NCI-H774 (cell line): Measurements from ENCODE around the gene HOXB1.

ENCODE experiments used
- DNase-seq: peaks from one replicate; lab custom pipeline; 2025; lab: John Stamatoyannopoulos, UW

The HOXB1 gene

DNA sequence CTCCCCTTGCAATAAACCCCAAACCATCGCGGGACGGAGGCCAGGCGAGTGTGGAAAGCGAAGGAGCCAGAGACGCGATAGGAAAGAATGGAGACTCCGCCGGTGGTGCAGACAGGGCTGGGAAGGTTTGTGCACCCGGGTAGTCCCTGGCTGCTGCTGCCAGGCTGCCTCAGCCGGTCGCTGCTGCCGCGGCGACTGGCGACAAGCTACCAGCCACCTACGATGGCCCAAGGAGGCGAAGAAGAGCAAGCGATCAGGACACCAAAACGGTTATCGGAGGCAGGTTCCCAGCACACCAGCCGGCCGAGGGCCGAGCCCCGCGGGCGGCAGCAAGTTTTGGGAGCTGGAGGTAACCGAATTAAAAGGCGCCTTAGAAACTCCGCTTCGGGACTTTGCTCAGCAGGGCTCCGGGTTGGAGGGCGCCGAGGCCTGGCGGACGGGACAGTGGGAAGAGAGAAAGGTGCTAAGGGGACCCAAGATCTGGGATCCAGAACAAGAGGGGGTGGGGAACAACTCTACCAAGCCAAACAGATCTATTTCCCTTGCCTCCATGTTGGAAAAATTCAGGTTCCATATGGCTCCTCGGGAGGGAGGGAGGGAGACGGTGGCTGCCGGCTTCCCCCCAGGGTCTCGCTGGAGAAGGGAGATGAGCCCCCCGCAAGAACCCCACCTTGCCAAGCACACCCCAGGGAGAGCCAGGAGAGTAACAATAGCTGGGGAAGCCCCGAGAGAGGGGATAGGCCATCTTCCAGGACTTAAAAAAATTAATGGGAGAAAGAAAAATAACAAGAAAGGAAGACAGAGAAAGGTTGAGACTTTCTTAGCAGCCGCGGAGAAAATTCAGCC, 23.8 kb upstream of the HOXB1 start:
- DNase-seq: no peak

DNA sequence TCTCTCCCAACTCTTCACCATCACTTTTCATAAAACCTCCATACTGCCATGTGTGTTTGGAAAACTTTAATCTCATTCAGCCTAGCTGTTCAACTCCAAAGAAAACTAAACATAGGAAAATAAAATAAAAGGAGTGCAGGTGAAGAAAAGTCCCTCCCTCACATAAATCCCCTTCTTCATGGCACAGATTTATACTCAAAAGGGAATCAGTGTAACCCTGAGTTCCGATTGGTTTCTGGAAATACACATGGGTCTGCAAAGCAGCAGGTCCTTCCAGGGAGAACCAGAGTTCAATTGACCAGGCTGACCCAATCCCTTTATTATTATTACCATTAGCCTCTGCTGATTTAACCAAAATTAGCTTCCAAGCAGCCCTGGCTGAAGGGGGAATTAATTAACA, 23.0 kb upstream of the HOXB1 start:
- DNase-seq: no peak

GRCh38 chr17:48553190-48553547, 22.4 kb upstream of the HOXB1 start:
- DNase-seq: no peak

DNA sequence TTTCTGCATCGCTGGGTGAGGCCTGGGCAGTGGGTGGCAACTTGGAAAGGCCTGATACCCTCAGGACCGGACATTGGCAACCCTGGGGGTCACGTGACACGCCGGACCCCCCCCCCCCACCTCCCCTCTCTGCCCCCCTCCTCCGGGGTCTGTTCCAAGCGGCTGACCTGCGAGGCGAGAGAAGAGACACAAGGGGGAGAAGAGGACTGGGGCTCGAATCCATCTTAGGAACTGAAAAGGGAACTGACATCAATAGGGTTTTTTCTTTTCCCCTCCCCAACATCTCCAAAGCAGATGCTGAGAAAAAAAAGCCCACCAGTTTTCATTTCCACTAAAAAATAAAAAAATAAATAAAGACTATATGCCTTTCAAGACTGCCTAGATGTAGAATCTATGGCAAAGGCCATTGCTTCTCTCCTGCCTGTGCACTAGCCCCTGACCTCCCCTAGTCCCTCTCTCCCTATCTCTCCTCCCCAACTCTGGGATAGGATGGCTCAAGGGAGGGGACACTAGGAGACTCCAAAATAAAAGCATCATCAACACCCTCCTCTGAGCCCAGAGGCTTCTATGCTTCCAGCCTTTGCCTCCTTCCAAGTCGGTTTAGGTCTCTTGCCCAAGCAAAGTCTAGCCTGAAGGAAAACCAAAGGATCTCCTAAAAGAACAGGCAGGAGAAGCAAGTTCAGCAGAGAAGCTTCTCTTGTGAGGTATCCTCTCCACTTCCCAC, 21.8 kb upstream of the HOXB1 start:
- DNase-seq: peak; percentile 81

GRCh38 chr17:48551596-48552465, 21.0 kb upstream of the HOXB1 start:
- no peak for DNase-seq

GRCh38 chr17:48551214-48551555, 20.4 kb upstream of the HOXB1 start:
- peak; percentile 63 for DNase-seq

GRCh38 chr17:48550502-48551213, 19.8 kb upstream of the HOXB1 start:
- DNase-seq: peak; percentile 74

- DNase-seq: no peak
Observed at GRCh38 chr17:48549914-48550501, 19.2 kb upstream of the HOXB1 start.

DNA sequence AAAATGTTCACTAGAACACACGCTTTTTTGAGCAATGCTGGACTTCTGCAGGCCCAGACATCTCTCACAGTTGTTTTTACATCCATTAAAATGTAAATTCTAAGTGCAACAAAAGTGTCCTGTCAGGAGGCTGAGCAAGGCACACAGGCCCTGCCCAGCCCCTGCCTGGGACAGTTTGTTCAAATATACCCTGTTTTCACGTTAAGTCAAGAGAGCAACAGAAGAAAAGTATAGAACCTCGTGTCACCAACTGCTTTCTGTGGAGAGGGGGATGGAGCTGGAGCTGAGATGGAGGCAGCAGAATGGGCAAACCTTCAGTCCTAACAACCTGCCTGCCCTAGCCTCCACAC, 18.4 kb upstream of the HOXB1 start:
- DNase-seq: no peak

DNA sequence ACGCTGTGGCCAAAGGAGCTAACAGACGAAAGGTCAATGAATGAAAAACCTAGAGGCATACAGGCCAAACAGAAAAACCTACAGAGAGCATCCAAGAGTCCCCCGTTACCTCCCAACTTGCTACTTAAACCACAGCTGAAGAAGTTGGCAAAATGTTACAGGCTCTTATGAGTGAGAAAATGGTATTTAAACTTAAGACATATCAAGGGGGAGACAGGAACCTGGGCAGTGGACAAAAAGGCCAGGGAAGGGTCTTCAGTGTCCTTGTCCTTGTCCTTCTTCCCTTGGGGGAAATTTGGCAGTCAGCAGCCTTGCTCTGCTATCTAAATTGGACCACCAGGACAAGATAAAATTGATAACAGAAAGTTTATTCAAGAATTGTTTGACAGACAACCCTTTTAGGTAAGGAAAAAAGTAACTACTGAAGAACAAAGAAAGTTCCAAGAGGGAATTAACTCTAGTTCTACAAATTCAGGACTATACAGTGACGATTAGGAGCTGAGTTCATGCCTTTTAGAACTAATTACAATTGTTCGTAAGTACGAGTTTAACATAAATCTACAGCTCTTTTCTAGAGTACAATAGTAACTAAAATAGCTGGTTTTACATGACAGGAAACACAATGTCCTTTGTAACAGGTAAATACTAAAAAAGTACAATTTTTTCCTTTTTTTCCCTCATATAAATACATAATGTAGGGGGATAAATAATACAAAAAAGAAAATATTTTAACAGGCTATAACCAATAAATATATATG, 17.9 kb upstream of the HOXB1 start:
- no peak for DNase-seq

- peak; percentile 80 for DNase-seq
Observed at GRCh38 chr17:48547808-48548522, 17.2 kb upstream of the HOXB1 start.

- no peak for DNase-seq
Observed at GRCh38 chr17:48546924-48547807, 16.4 kb upstream of the HOXB1 start.

DNA sequence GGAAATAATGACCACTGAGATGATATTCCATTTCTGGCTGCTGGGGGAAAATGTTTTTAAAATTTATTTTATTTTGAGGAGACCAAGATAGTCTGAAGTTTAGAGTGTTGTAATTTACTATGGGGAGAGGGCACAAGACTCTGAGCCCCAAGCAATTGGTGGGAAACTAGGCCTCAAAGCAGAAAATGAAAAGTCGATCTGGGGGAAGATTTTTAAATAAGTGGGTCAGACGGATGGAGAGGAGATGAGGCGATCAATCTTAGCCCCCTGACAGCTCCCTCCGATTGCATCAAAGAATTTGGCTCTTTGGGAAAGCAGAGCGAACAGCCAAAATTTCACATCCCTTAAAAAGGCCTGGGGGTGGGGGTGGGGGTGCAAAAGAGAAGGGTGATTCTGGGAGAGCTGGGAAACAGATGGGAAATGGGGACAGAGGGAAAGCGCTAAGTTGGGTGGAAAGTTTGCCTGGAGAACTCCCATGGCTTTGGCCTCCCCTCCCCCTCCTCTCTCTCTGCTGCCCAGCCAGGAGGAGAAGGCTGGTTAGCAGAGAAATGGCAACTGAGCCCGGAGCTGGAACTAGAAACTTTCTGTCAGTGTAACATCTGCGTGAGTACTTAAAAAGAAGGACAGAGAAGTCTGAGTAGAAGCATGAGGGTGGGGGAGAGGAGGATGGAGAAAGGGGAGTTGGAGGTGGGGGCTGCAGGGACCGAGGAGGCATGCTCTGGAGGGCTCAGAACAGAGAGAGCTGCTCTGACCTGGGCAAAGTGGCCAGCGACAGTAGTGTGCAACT, 15.5 kb upstream of the HOXB1 start:
- peak; percentile 72 for DNase-seq

- DNase-seq: no peak
Observed at GRCh38 chr17:48545539-48545938, 14.7 kb upstream of the HOXB1 start.

DNA sequence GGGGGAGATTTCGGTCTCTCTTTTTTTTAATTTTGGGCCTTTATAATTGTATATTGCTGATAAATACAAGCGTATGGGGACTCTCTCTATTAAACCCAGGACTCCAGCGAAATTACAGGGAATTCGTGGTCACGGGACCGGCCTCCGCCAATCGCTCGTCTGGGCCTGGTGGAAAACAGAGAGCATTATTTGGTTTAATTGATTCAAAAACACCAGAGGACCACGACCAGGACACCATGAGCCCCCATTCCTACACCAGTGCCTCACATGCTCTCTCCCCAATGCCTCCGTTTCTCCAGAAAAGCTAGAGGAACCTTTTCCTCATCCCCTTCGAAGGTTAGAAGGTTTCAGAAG, 14.2 kb upstream of the HOXB1 start, which contains the start of gene HOXB2:
HOXB2 (minus strand) TSS at position 88 of the 354 bp plus-strand sequence. CDS start 198 bp downstream, outside the sequence.
- DNase-seq: peak; percentile 86

DNA sequence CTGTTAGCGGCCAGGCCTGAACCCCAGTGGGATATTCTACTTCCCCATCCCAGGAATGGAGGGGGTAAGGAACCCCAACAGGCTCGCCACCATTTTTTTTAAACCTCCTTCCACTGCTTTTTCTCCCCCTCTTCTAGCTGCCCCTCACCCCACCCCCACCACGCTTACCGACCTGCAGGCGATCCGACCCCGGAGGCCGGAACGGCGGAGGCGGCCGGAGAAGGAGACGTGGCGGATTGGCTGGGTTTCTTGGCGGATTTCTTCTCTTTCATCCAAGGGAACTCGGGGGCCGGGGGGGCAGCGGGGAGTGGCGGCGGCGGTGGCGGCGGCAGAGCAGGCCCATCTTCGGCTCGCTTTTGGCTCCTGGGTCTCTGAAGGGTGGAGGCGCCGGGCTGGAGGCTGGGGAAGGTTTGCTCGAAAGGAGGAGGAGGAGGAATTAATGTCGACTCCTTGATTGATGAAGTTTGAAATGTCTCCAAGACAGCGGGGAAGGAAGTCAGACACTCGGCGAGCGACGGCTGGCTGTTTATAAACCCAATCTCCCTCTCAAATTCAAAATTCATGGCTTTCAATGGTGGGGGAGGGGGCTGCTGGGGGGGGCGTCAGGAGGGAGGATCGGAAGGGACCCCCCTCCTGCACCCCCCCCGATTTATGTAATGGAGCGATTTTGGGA, 13.7 kb upstream of the HOXB1 start:
- peak; percentile 84 for DNase-seq

GRCh38 chr17:48543854-48544348, 13.1 kb upstream of the HOXB1 start:
- no peak for DNase-seq
